IPS-NIHi7 (cell line): Measurements from ENCODE around the gene TTC39C.
A peak's percentile ranks its signal among the peaks of the same experiment; 100 is the strongest.
"Not testable (repeated sequence)": the region's sequence is repeated elsewhere in the genome, so short reads cannot be mapped to it uniquely, and the experiment has no call there.

Source experiments
- DNase-seq: peaks from one replicate; pipeline ENCODE4 v3.0.0; 2012; ENCODE audit warnings: mixed read lengths; ENCODE audit errors: extremely low spot score

The TTC39C gene

DNA sequence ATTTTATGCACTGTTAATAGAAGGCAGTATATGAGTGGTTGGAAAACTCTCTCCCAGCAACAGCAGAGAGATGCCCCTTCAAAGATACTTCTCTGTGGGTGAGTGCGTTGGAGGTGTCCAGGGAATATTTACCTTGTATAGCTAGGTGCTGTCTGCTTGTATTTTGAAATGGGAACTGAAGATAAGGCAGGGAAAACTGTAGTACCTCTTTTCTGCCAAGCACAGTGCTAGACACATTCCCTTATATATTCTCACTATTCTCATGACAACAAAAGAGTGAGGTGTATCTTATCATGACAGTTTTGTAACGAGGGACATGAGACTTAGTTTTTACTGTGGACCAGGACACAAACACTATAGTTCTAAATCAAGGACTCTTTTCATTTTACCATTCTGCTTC is 2.1 kb downstream of the TTC39C start:
- DNase-seq, result no peak

DNA sequence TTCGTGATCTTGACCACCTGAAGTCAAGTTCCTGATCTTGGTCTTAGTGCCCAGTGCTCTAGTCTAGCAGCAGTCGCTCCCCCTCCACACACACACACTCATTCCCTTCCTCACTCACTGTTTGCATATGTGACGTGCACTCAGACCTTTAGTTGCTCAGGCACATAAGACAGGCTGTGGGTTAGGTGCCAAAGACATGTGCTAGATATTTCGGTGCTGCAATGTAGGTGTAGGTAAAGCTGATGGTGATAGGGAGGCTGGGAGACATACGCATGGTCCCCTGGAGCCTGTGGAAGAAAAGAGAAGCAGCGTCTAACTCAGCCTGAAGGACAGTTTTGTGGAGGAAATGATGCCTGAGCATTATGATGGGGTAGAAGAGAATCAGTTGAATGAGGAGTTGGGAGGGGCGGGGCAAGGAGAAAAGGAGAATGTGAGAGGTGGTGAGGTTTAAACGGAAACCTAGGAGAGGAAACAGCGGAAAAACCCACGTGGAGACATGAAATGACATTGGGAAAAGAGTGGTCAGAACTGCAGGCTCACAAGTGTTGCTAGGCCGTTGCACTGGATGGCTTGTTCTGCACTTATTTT is 3.8 kb downstream of the TTC39C start:
- no peak for DNase-seq

DNA sequence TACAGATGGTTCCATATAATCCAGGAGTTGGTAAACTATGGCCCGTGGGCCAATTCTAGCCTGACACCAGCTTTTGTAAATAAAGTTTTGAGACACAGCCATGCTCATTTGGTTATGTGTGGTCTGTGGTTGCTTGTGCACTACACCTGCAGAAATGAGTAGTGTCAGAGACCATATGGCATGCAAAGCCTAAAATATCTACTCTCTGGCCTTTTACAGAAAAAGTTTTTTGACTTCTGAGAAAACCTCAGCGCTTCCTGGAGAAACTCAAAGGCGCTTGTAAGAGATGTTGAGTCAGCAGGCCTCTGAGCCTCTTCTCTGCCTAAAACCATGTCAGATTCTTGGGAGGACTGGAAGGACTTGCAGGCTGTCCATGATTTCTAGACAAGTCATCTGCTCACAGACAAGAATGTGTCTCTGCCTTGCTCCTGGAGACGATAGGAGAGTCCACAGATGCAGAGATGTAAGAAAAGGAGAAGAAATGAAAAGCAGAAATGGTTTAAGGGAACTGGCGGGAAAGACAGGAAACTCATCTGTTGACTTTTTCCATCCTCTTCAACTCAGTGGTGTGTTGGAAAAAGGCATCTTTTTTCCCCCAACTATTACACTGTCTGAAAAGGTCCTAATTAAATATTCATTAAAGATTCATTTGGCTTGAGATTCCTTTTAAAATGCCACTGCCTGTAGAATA is 5.2 kb downstream of the TTC39C start:
- DNase-seq, result no peak

DNA sequence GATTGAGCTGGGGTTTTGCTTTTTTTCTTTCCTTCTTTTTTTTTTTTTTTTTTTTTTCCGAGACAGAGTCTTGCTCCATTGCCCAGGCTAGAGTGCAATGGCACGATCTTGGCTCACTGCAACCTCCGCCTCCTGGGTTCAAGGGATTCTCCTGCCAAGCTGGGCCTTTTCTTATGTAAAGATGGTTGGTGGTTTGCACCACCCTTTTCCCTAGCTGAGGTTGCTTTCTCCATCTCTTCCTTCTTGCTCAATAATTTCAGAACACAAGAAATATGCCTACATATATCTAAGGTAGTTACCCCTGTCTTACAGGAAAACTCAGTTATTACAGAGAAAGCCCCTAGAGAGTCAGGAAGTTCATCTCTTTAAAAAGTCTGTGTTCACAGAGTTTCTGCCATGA is 7.0 kb downstream of the TTC39C start:
- DNase-seq, result no peak

DNA sequence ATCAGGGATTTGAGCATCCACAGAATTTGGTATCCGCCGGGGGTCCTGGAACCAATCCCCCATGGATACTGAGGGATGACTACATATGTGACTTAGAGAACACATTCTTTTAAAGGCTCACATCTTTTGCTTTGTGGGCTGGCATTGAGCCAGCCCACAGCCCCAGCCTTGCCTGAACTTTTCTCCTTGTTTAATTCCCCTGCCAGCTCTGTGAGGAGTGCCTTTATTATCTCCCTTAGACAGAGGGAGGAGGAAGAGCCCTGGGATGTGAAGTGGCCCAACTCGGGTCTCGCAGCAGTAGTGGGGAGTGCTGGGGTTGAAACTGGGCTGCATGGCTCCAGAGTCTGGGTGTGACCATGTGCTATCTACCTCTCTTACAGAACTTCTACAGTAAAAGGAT is 7.6 kb downstream of the TTC39C start:
- DNase-seq, result no peak

DNA sequence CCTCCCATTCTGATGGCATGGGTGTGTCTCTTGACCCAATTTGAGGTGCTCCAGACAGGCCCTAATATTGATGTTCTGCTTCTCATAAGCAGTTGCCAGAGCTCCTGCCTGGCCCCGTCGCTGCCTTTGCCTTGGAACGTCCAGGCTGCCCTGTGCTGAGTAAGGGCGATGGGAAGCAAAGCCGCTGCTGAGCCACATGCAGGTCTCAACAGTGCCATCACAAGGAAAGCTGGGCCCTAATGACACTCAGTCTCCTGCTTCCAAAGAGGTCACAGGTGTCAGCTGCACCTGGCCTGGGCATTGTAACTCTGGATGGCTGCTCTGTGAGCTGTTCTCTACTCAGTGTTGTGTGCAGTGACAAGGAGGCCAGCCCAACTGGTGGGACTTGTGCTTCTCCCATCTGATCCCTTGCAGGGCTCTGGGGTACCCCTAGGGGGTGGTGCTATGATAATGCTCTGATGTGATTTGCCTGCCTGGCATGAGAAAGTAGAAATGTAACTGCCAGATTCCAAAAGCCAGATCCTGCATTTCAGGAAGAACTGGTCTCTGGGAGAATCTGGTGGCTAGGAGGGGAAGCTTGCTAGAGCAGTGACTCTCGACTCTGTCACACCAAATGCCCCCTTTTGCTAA is 8.7 kb downstream of the TTC39C start:
- DNase-seq, result peak; percentile 68

DNA sequence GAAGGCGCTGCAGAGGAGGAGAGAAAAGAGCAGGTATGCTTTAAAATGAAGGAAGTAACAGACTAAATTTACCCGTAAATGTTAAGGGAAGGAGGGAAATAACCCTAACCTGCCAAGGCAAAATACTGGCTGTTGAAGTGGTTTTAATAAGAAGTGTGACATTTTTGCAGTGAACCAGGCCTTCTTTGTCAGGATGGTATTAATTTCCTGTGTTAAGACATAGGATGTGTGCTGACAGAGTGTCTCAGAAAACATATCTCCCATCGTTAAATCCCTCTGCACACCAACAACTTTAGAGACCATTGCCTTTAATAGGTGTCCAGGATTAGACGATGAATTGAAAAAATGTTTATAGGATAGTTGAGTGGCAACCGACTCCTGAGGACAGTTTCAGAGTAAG is 9.9 kb downstream of the TTC39C start:
- no peak for DNase-seq

DNA sequence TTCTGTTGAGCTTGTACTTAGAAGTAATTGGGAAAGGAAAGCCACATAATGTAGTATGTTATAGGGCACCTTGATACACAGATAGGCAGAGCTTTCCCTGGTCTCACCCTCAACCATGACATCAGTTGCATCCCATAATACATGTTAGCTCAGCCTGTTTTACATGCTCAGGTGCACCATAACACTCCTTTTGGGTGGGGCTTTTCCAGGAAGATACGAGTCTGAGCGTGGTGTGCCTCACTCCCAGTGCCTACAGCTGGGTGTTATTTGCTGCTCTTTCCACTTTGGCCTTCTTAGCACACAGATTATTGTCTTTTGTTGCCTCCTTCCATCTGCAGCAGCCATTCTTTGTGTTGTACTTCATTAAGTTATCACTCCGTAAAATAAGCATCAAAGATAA is 11.9 kb downstream of the TTC39C start:
- DNase-seq, result no peak

DNA sequence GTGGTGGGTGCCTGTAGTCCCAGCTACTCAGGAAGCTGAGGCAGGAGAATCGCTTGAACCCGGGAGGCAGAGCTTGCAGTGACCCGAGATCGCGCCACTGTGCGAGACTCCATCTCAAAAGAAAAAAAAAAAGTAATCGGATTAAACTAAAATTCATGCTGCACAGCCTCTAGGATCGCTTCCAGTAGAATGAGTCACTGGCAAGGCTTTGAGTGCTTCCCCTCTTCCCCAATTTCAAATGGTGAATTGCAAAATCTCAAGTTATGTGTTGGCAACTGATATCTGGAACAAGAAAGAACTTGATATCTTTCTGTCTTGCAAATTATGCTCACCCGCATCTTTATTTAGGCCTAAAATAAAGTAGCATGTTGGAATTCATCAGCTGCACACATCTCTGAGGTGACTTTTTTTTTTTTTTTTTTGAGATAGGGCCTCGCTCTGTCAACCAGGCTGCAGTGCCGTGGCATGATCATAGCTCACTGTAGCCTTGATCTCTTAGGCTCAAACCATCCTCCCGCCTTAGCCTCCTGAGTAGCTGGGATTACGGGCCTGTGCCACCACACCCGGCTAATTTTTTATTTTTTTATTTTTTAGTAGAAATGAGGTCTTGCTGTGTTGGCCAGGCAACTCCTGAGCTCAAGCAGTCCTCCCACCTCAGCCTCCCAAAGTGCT is 12.7 kb downstream of the TTC39C start:
- no peak for DNase-seq

DNA sequence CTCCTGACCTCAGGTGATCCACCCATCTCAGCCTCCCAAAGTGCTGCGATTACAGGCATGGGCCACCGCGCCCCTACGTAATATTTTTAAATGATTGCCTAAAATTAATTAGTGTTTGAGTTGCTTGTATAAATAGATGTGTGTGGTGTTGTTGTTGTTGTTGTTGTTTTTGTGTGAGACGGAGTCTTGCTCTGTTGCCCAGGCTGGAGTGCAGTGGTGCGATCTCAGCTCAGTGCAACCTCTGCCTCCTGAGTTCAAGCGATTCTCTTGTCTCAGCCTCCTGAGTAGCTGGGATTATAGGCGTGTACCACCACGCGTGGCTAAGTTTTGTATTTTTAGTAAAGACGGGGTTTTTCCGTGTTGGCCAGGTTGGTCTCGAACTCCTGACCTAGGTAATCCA is 14.4 kb downstream of the TTC39C start:
- DNase-seq, result not testable (repeated sequence)

DNA sequence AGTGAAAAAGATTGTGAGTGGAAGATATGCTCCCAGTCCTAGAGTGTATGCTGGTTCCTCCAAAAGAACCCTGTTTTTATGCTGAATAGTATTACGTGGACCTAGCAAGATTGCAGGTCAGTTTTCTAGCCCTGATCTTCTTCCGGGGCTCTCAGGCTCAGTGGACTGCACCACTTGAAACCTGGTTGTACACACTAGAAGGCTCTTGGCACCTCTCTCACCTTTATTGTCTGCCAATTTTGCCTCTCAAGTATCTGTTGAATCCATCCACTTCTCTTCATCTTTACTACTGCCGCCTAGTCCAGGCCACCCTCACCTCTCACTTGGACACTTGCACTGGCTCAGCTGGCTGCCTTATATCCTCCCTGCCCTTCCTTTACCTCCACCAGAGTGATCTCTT is 16.8 kb downstream of the TTC39C start:
- DNase-seq, result no peak

DNA sequence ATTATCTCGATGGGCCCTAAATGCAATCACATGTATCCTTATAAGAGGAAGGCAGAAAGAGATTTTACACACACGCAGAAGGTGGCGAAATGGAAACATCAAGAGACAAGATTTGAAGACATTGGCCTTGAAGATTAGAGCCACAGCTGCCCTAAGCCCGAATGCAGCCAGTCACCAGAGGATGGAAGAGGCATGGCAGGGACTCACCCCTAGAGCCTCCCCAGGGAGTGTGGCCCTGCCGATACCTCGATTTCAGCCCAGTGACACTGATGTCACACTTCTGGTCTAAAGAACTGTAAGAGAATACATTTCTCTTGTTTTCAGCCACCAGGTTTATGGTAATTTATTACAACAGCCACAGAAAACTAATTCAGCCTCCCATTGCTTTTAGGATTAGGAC is 17.4 kb downstream of the TTC39C start:
- DNase-seq, result no peak

DNA sequence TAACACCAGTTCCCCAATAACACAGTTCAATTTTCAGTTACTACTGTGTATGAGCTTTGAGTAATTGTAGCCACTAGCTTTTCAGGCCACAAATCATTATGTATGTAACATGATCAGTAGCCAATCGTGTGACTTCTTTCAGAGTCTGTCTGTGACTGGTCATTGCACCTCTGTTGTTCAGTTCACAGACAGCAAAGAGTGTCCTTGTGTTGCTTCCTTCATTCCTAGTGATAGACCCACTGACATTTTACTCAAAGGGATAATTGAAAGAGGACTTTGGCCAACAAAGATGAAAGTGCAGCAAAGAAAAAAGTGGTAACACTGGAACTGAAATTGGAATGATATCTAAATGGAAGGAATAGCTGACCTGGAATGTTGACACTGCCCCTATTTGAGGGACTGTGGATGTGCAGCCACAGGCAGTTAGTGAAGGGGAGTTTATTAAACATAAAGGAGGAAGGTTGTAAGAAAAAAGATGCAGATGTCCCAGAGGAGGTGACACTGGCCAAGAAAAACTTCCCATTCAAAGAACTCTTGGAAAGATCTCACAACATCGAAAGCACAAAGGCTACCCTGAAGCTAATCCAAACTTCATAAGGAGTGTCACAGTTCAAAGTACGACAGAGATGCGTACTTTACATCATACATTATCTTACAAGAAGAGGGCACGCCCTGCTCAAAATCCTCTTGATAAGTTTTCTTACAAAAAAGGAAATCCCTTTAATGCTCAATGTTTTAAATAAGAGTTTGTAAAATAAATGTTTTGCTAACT is 19.3 kb downstream of the TTC39C start:
- no peak for DNase-seq

DNA sequence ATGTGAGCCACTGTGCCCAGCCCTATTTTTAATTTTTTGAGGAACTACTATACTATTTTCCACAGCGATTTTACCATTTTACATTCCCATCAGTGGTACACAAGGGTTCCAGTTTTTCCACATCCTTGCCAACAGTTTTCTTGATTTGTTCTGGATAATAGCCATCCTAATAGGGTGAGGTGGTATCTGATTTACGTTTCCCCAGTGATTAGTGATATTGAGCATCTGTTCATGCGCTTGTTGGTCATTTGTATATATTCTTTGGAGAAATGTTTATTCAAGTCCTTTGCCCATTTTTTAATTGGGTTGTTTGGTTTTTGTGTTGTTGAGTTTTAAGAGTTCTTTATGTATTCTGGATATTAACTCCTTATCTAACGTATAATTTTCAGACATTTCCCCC is 20.8 kb downstream of the TTC39C start:
- DNase-seq, result no peak

DNA sequence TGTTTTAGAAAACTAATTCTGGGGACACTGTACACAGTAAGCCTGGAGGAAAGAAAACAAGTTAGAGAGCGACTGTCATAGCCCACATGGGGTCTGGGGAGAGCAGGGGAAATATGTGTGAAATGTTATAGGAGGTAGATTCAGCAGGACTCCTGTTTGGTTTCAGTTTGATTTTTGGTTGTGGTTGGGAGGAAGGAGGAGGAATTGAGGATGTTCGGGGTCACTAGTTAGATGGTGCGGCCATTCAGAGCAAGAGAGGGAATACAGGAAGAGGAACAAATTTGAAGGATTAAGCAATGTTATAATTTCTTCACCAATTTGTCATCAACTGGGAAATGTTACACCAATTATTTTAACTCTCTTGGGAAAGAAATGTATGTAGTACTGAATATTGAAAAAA is 25.1 kb downstream of the TTC39C start:
- DNase-seq, result no peak

DNA sequence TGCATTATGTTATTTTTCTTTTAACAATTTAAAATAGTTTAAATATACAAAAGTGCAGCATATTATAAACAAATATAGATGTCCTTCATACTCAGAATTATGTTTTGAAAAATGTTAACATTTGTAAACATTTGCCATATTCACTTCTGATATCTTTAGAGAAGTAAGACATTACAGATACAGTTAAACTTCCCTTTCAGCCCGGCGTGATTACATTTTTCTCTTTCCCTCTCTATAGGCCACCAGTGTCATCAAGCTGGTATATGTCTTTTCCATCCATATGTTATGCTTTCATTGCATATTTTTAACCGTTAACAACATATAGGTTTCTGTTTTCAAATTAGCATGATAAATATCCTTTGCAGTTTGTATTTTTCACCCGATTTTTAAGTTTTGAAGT is 27.1 kb downstream of the TTC39C start:
- DNase-seq, result no peak

DNA sequence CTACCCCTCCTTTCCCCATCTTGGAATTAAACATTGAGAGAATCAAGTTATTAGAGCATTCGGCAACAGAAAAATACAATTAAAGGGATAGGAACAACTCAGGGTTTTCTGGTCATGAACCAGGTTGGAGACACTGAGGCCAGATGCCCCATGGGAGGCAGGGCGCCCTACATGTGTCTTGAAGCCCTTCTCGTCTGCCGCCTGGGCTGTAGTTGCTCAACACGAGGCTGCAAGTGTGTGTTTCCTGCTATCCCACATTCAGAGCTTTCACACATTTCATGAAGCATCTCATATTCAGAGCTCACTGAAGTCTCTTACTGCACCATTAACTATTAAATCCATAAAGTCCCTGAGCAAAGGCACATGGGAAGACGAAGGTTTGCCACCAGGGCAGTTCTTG is 28.8 kb downstream of the TTC39C start:
- no peak for DNase-seq

DNA sequence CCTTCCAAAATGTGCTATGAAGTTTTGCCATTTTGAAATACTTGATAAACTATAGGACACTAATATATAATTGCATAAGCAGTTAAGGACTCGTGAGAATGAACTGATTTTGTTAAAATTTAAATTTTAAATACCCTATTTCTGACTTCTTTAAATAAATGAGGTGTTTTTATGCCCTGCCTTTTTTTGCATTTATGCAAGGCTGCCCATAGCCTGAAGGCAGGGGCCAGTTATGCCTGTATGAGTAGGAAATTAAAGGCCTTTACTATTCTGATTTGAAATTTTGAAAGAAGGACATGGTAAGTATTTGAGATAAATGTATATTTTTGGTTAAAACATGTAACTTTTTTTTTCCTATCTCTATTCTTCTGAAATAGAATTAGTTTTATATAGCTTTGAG is 33.7 kb downstream of the TTC39C start:
- no peak for DNase-seq

DNA sequence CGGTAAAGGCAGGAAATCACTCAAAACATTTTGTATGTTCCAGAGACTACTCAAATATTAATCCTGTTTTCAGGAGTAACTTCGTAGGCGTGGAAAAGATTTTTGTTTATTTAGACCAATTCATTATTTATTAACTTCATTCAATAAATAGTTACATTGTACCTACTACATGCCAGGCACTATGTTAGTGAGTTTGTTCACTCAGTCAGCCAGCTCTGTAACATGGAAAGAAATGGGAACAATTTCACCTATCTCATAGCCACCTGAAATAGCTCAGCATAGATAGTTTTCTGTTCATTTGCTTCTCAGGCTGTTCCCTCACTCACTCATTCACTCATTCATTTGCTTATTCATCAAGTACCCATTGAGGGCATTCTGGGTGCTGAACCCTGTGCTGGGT is 34.6 kb downstream of the TTC39C start:
- no peak for DNase-seq

DNA sequence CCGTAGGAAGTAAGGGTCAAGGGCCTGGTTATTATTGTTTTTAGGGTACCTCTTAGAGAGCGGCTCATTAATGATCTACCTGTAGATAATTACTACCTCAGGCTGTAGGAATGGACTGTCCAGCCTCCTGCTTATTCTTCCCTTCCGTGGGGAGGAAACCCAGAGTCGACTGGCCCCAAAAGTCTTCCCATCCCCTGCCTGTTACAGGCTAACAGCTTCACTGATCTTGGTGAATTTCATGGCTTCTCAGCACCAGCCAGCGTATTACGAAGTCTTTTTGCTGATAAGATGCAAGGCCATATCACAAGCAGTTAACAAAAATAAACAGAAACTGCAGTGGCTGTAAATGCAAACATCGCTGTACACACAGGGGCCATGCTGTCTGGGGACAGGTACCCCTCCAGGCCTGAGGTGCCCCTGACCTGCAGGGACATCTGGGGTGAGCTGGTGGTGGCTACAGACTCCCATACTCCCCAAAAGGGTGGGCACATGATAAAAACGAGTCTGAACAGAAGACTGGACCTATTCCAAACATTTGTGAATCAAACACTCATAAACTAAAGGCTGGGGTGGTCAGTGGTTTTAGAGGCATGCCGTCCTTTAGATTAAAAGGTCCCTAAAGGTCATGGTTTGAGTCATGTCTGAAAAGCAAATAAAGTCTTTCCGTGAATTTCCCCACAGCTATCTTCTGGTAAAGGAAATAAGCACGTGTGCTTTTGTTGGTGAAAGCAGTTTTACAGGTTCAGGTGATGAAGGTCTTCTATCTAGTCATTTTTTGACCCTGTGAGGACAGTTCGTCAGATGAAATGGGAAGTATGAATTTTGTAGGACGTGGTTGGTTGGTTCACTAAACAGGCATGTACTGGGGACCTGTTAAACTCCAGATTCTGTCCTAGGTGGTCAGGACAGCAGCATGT is 36.7 kb downstream of the TTC39C start:
- DNase-seq, result no peak

DNA sequence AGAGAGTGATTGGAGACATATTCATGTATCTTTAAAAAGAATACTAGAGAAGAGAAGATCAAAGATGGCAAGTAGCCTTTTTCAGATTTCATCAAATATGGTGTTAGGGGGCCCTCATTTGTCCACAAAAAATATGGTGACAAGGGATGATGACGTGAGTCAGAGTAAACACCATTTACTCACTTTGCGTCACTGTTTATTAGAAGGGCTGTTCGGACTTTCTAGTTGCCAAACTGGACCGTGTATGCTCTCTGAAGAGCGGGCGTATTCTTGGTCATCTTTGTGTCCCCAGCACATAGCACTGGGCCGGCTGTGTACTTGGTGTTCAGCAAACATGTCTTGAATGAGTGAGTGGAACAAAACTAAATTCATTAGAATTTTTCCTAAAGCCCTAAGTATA is 37.5 kb downstream of the TTC39C start:
- no peak for DNase-seq
